WI38 (cell line): ENCODE results near the gene OR9A2.

ENCODE experiments used
- H3K4me3 ChIP-seq: 2 replicates; pipeline ENCODE4 v1.5.1; 2011; ENCODE audit warnings: low read depth, mild to moderate bottlenecking, control low read depth, low read length
- CTCF ChIP-seq: IDR thresholded peaks from 2 replicates; pipeline ENCODE4 v1.5.1; 2012; ENCODE audit warnings: low read depth, mild to moderate bottlenecking, control low read depth, low read length

Gene OR9A2

DNA sequence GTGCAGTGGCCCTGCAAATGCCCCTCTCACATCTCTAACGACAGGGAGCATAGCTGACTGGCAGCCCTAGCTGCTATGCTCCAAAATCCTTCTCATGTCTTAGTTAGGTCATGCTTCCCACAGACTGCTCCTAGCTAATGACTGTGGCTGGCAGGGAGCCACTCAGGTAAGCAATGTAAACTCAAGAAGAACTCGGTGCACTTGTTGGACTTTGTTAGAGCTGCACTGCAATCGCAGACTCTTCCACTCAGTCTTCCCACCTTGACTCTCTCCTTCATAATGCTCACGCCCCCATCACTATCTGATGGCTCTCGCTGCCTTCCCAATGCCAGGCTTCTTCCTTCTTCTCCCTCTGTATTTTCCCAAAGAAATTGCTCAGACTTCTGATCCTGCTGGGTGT, 24.0 kb downstream of the OR9A2 start:
- H3K4me3 ChIP-seq: peak overlapping the region; percentile 25; the same call in 1 of the 2 replicates
- TF ChIP-seq CTCF: no peak

- no peak for TF ChIP-seq CTCF
- H3K4me3 ChIP-seq: no peak overlapping the region
Observed at GRCh38 chr7:143002106-143002505, 24.8 kb downstream of the OR9A2 start.

- no peak overlapping the region for H3K4me3 ChIP-seq
- no peak for TF ChIP-seq CTCF
Observed at GRCh38 chr7:143000648-143001047, 26.3 kb downstream of the OR9A2 start.

- H3K4me3 ChIP-seq: no peak overlapping the region
- no peak for TF ChIP-seq CTCF
Observed at GRCh38 chr7:142999793-143000192, 27.1 kb downstream of the OR9A2 start.

DNA sequence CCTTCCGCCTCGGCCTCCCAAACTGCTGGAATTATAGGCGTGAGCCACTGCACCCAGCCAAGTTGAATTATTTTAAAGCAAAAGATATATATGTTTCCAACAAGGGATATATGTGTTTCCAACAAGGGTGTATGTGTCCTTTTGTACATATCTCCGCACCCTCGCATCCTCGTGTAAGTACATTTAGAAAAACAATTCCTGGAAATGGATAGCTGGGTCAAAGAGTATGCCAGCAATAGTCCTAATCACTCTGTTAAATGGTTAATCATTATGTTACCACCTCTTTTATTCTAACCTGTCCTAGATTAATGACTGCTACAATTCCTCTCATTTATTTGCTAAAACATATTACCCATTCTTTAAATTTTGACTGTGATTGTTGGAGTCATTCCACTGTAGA, 28.0 kb downstream of the OR9A2 start:
- no peak overlapping the region for H3K4me3 ChIP-seq
- no peak for TF ChIP-seq CTCF

GRCh38 chr7:142997456-142997989, 29.4 kb downstream of the OR9A2 start:
- no peak overlapping the region for H3K4me3 ChIP-seq
- TF ChIP-seq CTCF: no peak

DNA sequence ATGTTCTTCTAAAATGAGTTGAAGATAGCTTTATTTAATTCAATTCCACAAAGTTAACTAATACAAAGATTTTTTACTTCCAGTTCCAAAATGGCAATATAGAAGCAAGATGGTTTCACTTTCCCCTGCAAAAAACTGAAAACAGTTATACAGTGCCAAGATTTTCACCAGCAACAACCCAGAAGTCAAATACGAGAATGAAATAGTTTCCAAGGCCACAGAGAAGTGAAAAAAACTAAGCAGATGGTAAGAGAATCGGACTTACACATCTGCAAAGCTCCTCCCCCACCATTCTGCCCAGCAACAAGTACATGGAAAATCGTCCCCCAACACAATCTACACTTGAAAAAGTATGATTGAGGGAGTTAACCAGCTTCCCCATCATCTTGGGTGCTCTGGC, 34.5 kb downstream of the OR9A2 start:
- H3K4me3 ChIP-seq: no peak overlapping the region
- no peak for TF ChIP-seq CTCF
